Lower leg skin (tissue), 3 donors: ENCODE results near the gene FCER1G.
"Not testable (repeated sequence)": the region's sequence is repeated elsewhere in the genome, so short reads cannot be mapped to it uniquely, and the experiment has no call there.

Experiments used
- CTCF ChIP-seq, 3 donors: fragments of 450-650 bp; IDR thresholded peaks; one replicate each; pipeline ENCODE4 v1.5.1; 2016; ENCODE audit warnings: antibody characterized with exemption in 3 of 3, mild to moderate bottlenecking in 3 of 3, moderate library complexity in 2 of 3
- POLR2A ChIP-seq, 2 donors: fragments of 450-650 bp; IDR thresholded peaks; one replicate each; pipeline ENCODE4 v1.6.1; 2016 to 2017; ENCODE audit warnings: antibody characterized with exemption in 2 of 2, mild to moderate bottlenecking in 1 of 2, moderate library complexity in 1 of 2

DNA sequence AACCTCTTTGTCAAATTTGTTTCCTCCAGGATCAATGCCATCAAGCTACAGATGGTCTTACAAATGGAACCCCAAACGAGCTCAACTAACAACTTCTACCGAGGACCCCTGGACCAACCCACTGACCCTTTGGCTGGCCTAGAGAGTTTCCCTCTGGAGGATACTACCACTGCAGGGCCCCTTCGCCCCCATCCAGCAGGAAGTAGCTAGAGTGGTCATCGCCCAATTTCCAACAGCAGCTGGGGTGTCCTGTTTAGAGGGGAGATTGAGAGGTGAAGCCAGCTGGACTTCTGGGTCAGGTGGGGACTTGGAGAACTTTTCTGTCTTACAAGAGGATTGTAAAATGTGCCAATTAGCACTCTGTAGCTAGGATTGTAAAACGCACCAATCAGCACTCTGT, 42.0 kb downstream of the FCER1G start:
- TF ChIP-seq CTCF, POLR2A (IDR thresholded peaks at IDR 0.05): not testable (repeated sequence)
